GM12891 (cell line): ENCODE measurements around the gene FBXO40.
"Not testable (repeated sequence)": the region's sequence is repeated elsewhere in the genome, so short reads cannot be mapped to it uniquely, and the experiment has no call there.

Experiments
- DNase-seq: peaks from one replicate; pipeline ENCODE4 v3.0.0; 2011; ENCODE audit warnings: low spot score; ENCODE audit not compliant: insufficient read length
- FAIRE-seq: peaks from 2 replicates; lab custom pipeline; 2011; peaks lifted over from hg19 to GRCh38; lab: Jason Lieb, UNC
- PAX5 ChIP-seq: IDR thresholded peaks from 2 replicates; pipeline ENCODE4 v1.6.1; 2011; ENCODE audit warnings: low read length, moderate library complexity, mild to moderate bottlenecking; ENCODE audit not compliant: insufficient read depth, severe bottlenecking
- POLR2A ChIP-seq: IDR thresholded peaks from 2 replicates; pipeline ENCODE4 v1.6.1; 2011; ENCODE audit warnings: low read depth, low read length, control low read depth
- POLR2AphosphoS5 ChIP-seq: IDR thresholded peaks from 2 replicates; pipeline ENCODE4 v1.6.1; 2011; ENCODE audit warnings: low read depth, low read length, control low read depth
- POU2F2 ChIP-seq: IDR thresholded peaks from 2 replicates; pipeline ENCODE4 v1.6.1; 2011; ENCODE audit warnings: low read depth, mild to moderate bottlenecking, control low read depth, low read length, moderate library complexity
- SPI1 ChIP-seq: IDR thresholded peaks from 2 replicates; pipeline ENCODE4 v1.6.1; 2011; ENCODE audit warnings: low read depth, low read length, control low read depth
- TAF1 ChIP-seq: IDR thresholded peaks from 2 replicates; pipeline ENCODE4 v1.6.1; 2011; ENCODE audit warnings: low read depth, low read length, control low read depth

FBXO40 gene

GRCh38 chr3:121567649-121568048 lies 25.5 kb upstream of the FBXO40 start, which contains the start of gene ARGFX:
ARGFX (plus strand) TSS chr3:121567949; CDS start chr3:121570714, 2,765 bp downstream.
- DNase-seq (no peak), FAIRE-seq (no peak)
- TF ChIP-seq SPI1 (no peak), POLR2A (no peak), POLR2AphosphoS5 (no peak), PAX5 (no peak)

GRCh38 chr3:121574449-121574848 lies 18.7 kb upstream of the FBXO40 start:
- FAIRE-seq, result no peak

GRCh38 chr3:121581691-121582090 lies 11.5 kb upstream of the FBXO40 start:
- DNase-seq (no peak), FAIRE-seq (no peak)
- no peak for TF ChIP-seq TAF1
- TF ChIP-seq SPI1, result no peak
- no peak for TF ChIP-seq POLR2AphosphoS5
- TF ChIP-seq POU2F2, result no peak
- TF ChIP-seq PAX5, result no peak
- no peak for TF ChIP-seq POLR2A

More at GRCh38 chr3:121574449-121574848, 18.7 kb upstream of the FBXO40 start:
- no peak for DNase-seq
- TF ChIP-seq SPI1 (no peak), POLR2AphosphoS5 (no peak), TAF1 (no peak), PAX5 (no peak), POLR2A (no peak), POU2F2 (no peak)

- no peak for FAIRE-seq
- TF ChIP-seq SPI1, result no peak
- TF ChIP-seq TAF1, result no peak
- TF ChIP-seq POU2F2, result no peak
- DNase-seq, result no peak
Observed at GRCh38 chr3:121584418-121584817, 8.8 kb upstream of the FBXO40 start.

GRCh38 chr3:121593806-121594205 lies 627 bp downstream of the FBXO40 start:
- FAIRE-seq, DNase-seq: not testable (repeated sequence)

GRCh38 chr3:121594850-121595249 lies 1.7 kb downstream of the FBXO40 start:
- TF ChIP-seq POLR2AphosphoS5 (no peak), POU2F2 (no peak), POLR2A (no peak), PAX5 (no peak), SPI1 (no peak), TAF1 (no peak)
- no peak for DNase-seq
- FAIRE-seq, result no peak

GRCh38 chr3:121595765-121596406 lies 2.7 kb downstream of the FBXO40 start:
- no peak for DNase-seq
- TF ChIP-seq PAX5 (no peak), POLR2A (no peak), POU2F2 (no peak), TAF1 (no peak), POLR2AphosphoS5 (no peak), SPI1 (no peak)
- no peak for FAIRE-seq

- DNase-seq, result no peak
- TF ChIP-seq SPI1 (no peak), POU2F2 (no peak), POLR2AphosphoS5 (no peak), TAF1 (no peak), PAX5 (no peak), POLR2A (no peak)
- no peak for FAIRE-seq
Observed at GRCh38 chr3:121598564-121598963, 5.4 kb downstream of the FBXO40 start.

- DNase-seq, FAIRE-seq: not testable (repeated sequence)
Observed at GRCh38 chr3:121599900-121600299, 6.7 kb downstream of the FBXO40 start.

- FAIRE-seq (no peak), DNase-seq (no peak)
- TF ChIP-seq SPI1 (no peak), POLR2AphosphoS5 (no peak)
Observed at GRCh38 chr3:121601212-121601812, 8.1 kb downstream of the FBXO40 start.

- DNase-seq (no peak), FAIRE-seq (no peak)
- no peak for TF ChIP-seq POLR2A
- no peak for TF ChIP-seq TAF1
- TF ChIP-seq SPI1, result no peak
- no peak for TF ChIP-seq POU2F2
- no peak for TF ChIP-seq PAX5
- no peak for TF ChIP-seq POLR2AphosphoS5
Observed at GRCh38 chr3:121604759-121605158, 11.6 kb downstream of the FBXO40 start.
